ENCODE measurements around the gene OTX2.

Gene OTX2

DNA sequence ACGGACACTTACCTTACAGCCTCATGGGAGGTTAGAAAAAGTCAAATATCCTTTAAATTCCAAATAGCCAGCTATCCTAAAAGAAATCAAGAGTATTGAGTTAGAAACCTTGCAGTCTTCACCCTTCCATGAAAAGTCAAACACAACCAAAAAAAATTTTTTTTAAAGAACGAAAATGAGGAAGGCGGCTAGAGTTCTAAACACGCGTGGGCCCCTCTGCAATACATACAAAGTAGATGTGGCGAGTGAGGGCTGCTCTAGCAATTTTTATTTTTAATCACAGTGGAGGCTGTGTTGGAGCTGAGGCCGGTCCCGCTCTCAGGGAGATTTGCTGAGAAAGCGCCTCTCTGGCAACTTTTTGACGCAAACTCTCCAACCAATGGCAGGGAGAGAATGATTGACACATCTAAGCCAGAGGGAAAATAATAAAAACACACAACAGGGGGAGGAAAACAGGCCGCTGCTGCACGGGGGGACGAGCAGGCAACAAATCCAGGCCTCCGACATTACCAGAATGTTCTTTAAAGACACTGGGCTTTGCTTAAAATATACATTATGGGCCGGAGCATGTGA lies at the start of gene OTX2:
Gene OTX2, minus strand, starts transcription at position 333 of the 573 bp plus-strand sequence. CDS start 5,023 bp downstream, outside the sequence.
- in situ Hi-C loops (cut with HindIII; ENCODE audit: low sequenced_read_pairs), result no loop called here

GRCh38 chr14:56858422-56858821 lies 48.1 kb upstream of the OTX2 start:
- in situ Hi-C loops (cut with HindIII; ENCODE audit: low sequenced_read_pairs), result no loop called here

DNA sequence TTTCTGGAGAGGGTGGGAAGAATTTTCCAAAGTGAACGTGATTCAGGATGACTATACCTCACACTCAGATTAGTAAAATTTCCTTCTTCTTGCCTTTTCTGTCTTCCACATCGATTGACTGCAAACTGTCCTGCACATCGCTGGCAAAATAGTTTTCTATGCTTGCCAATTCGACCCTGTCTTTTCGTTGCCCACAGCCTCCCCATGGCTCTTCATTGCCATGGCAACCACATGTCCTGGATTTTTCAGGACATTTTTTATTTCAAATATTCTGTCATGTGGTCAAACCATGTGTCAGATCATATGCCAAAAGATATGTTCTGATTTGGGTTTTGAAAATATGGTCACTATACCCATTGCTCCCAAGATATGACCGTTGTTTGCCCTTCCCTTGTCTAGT lies 46.9 kb upstream of the OTX2 start:
- in situ Hi-C loops (cut with HindIII; ENCODE audit: low sequenced_read_pairs), result no loop called here

- in situ Hi-C loops (cut with HindIII; ENCODE audit: low sequenced_read_pairs), result no loop called here
Measured at GRCh38 chr14:56855891-56856461, 45.7 kb upstream of the OTX2 start.

- in situ Hi-C loops (cut with HindIII; ENCODE audit: low sequenced_read_pairs), result no loop called here
Measured at GRCh38 chr14:56854325-56854724, 44.0 kb upstream of the OTX2 start.

- in situ Hi-C loops (cut with HindIII; ENCODE audit: low sequenced_read_pairs), result no loop called here
Measured at GRCh38 chr14:56846970-56847930, 37.0 kb upstream of the OTX2 start.

- in situ Hi-C loops (cut with HindIII; ENCODE audit: low sequenced_read_pairs), result no loop called here
Measured at GRCh38 chr14:56844406-56845002, 34.2 kb upstream of the OTX2 start.

- in situ Hi-C loops (cut with HindIII; ENCODE audit: low sequenced_read_pairs), result no loop called here
Measured at GRCh38 chr14:56841611-56842010, 31.3 kb upstream of the OTX2 start.

DNA sequence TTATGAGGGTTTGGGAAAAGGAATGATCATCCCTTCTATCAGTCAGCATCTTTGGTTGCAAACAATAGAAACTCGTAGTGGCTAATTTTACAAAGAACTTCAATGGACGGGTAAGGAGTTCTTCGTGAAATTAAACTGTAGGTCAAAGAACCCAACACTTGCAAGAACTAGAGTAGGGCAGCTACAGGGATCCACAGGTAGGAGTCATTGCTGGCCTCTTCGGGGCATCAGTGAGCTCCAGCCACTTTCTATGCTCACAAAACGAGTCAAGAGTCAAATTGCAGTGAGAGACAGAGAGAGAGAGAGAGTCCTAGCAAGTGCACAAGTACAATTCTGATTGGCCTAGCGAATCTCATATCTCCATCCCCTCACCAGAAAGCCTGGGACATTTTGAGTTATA lies 29.9 kb upstream of the OTX2 start:
- in situ Hi-C loops (cut with HindIII; ENCODE audit: low sequenced_read_pairs), result no loop called here

DNA sequence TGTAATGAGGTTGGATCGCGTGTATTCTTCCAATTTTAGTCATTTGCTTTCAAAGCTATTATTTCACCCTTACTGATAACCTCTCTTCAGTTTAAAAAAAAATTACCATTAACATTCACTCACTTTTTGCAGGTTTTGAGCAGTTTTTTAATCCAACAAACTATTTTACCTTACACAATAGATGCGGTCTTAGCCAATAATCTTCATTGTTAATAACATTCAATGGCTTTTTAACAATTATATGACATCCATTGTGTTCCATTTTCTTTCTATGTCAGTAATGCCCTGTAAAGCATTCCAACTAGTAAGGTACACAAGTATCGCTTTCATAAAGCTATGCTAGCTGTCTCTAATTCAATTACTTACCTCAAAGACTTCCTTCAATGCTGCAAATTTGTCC lies 18.9 kb upstream of the OTX2 start:
- in situ Hi-C loops (cut with HindIII; ENCODE audit: low sequenced_read_pairs), result no loop called here

- in situ Hi-C loops (cut with HindIII; ENCODE audit: low sequenced_read_pairs), result no loop called here
Measured at GRCh38 chr14:56826214-56826613, 15.9 kb upstream of the OTX2 start.

DNA sequence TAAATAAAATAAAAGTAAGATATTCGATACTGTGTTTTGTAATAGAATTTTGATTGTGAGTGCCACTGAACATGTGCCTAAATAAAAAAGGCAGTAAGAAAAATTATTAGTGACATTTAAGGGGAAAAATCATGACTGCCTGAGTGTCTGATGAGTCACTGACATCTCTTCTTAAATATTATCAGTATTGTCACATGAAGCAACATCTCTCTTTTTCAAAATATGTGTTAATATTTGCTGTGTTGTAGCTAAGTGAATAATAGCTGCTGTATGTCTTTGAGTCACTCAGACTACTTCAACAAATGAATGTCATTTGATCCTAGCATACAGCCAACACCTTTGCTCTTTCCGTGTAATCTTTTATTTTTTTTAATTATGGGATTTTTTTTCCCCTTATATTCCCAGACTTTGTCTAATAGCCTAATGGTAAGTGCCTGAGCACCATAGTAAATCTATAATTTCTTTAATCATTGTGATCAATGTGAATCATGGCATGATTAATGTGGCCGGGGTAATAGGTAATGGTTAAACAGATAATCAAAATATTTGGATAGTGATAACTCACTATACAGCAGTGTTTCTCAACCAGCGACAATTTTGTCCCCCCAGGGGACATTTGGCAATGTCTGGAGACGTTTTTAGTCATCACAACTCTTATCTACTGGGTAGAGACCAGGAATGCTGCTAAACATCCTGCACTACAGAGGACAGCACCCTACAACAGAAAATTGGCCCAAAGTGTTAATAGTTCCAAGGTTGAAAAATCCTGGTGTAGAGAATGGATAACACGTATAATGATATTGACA lies 11.7 kb upstream of the OTX2 start:
- in situ Hi-C loops (cut with HindIII; ENCODE audit: low sequenced_read_pairs), result no loop called here

GRCh38 chr14:56821177-56821576 lies 10.9 kb upstream of the OTX2 start:
- in situ Hi-C loops (cut with HindIII; ENCODE audit: low sequenced_read_pairs), result no loop called here

- in situ Hi-C loops (cut with HindIII; ENCODE audit: low sequenced_read_pairs), result no loop called here
Measured at GRCh38 chr14:56817396-56817921, 7.2 kb upstream of the OTX2 start.

DNA sequence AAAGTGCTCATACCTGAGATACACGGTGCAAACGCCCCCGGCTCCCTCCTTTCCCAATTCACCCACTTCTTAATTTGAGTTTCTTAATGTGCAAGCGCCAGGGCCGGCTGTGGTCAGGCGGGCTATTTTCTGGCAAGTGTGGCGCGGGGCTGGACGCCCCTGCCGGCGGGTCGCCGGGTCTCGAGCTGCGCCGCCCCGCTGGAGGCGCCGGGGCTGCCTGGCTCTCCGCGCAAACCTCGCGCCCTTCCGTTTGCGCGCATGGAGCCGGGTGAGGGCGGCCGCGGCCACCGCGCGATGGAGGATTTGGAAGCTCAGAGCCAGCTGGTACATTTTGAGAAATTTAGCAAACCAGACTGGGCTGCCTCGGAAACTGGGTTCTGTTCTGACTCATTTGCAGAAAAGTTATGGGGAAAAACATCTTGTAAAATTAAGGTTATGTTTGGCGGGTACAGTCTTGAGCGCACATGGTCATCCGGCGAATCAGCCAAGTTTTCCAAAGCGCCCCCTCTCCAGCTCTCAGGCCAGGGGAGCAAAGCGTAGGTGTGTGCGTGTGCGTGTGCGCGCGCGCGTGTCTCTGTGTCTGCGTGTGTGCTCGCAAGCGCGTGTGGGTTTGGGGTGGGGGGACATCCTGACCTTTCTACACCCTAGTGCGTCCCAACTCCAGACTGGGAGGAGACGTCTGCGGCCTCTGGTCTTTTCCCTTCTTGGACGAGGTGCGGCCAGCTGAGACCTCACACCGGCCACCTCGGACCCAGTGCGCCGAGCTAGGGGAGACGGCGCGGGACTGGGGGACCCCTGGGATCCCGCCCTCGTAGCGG lies 6.5 kb upstream of the OTX2 start:
- in situ Hi-C loops (cut with HindIII; ENCODE audit: low sequenced_read_pairs), result no loop called here

GRCh38 chr14:56815745-56816144 lies 5.5 kb upstream of the OTX2 start:
- in situ Hi-C loops (cut with HindIII; ENCODE audit: low sequenced_read_pairs), result no loop called here

DNA sequence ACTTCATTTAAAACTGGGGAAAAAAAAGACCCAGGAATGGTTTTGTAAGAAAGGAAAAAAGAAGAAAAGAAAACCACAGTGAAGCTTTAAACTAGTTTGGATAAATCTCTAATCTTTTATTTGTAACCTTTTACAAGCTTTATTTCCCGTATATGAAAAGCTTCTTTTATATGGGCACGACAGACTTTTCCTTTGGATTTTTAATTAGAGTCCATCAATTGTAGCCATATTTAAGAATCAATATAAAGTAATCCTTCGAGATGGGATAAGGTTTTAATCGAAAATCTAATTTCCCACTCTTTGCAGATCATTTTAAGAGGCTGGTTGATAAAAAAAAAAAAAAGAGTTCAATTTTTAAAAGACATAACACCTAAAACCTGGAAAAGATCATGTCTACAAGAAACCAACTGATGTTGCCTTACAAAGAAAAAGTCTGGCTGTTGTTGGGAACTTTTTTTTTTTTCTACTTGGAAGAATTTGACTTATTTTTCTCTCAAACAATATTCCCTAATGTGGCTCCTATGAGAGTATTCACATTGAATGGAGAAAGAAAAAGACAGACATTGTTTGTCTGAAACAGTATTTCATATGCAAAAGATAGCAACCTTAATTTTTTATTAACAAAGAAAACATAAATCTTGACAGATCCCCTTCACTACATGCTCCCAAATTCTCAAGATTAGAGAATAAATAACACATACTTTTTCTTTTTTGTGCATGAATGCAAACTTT lies 4.9 kb upstream of the OTX2 start:
- in situ Hi-C loops (cut with HindIII; ENCODE audit: low sequenced_read_pairs), result no loop called here

DNA sequence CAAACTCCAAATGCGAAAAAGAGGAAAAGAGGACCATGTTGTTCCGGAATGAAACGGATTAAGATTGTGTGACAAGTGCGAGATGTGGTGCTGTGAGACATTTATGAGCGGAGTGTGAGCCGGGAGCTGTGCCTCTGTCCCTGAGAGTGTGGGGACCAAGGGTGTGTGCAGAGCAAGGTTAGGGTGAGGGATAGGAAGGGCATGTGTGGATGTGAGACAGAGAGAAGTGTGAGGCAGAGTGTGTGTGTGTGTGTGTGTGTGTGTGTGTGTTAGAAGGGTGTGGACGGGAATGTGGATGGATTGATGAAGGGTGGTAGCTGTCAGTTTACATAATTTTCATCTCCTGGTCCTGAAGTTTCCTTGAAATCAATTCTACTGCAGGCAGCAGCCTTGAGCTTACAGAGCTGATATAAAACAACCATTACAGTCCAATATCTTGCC lies 4.3 kb upstream of the OTX2 start:
- in situ Hi-C loops (cut with HindIII; ENCODE audit: low sequenced_read_pairs), result no loop called here

DNA sequence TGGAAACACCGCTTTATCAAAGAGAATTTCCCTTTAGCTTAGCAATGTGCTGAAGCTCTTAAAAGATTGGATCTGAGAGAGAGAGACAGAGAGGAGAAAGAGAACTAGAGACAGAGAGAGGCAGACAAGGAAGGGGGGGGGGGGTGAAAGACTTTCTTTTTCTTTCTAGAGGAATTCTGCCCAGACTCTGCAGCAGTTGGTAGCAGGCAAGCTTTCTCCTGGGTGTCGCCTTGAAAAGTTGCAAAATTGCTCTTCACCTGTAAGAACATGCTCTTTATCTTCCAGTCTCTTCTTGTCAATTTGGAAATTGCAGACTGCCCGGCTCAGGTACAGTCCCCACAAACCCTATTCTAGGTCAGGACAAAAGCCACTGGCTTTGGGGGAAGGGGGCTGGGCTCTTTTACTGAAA lies 2.9 kb upstream of the OTX2 start:
- in situ Hi-C loops (cut with HindIII; ENCODE audit: low sequenced_read_pairs), result no loop called here
